Duodenal mucosa (tissue), 2 donors: ENCODE results near the gene MAP3K5.

Experiments used
- H3K27ac ChIP-seq: one replicate; pipeline ENCODE4 v1.7.0; 2013; ENCODE audit warnings: low read depth, low read length
- H3K27me3 ChIP-seq, 2 donors: one replicate each; pipeline ENCODE4 v1.7.0; 2013; ENCODE audit warnings: low read length in 2 of 2, control low read depth in 1 of 2; ENCODE audit not compliant: insufficient read depth in 2 of 2, control insufficient read depth in 1 of 2
- H3K36me3 ChIP-seq, 2 donors: one replicate each; pipeline ENCODE4 v1.7.0; 2013; ENCODE audit warnings: low read length in 2 of 2, control low read depth in 1 of 2; ENCODE audit not compliant: insufficient read depth in 2 of 2, control insufficient read depth in 1 of 2
- H3K4me1 ChIP-seq, 2 donors: one replicate each; pipeline ENCODE4 v1.7.0; 2013; ENCODE audit warnings: low read length in 2 of 2, control low read depth in 1 of 2; ENCODE audit not compliant: insufficient read depth in 2 of 2, control insufficient read depth in 1 of 2
- H3K4me3 ChIP-seq, 2 donors: one replicate each; pipeline ENCODE4 v1.7.0; 2013; ENCODE audit warnings: low read length in 2 of 2, low read depth in 1 of 2
- H3K9ac ChIP-seq, 2 donors: one replicate each; pipeline ENCODE4 v1.7.0; 2013; ENCODE audit warnings: low read length in 2 of 2, low read depth in 1 of 2
- H3K9me3 ChIP-seq, 2 donors: one replicate each; pipeline ENCODE4 v1.7.0; 2013; ENCODE audit warnings: low read length in 2 of 2, control low read depth in 1 of 2; ENCODE audit not compliant: control insufficient read depth in 1 of 2

MAP3K5 gene

GRCh38 chr6:136783021-136783420 lies 9.3 kb downstream of the MAP3K5 start:
- Histone ChIP-seq H3K36me3 (no peaks in the 10 kb centered on the region), H3K4me1 (peaks cover 31 to 63% of the 10 kb centered on the region in 2 donors), H3K9me3 (no peaks in the 10 kb centered on the region), H3K9ac (no peak overlapping the region), H3K27me3 (no peaks in the 10 kb centered on the region), H3K27ac (no peak overlapping the region), H3K4me3 (no peak overlapping the region)

DNA sequence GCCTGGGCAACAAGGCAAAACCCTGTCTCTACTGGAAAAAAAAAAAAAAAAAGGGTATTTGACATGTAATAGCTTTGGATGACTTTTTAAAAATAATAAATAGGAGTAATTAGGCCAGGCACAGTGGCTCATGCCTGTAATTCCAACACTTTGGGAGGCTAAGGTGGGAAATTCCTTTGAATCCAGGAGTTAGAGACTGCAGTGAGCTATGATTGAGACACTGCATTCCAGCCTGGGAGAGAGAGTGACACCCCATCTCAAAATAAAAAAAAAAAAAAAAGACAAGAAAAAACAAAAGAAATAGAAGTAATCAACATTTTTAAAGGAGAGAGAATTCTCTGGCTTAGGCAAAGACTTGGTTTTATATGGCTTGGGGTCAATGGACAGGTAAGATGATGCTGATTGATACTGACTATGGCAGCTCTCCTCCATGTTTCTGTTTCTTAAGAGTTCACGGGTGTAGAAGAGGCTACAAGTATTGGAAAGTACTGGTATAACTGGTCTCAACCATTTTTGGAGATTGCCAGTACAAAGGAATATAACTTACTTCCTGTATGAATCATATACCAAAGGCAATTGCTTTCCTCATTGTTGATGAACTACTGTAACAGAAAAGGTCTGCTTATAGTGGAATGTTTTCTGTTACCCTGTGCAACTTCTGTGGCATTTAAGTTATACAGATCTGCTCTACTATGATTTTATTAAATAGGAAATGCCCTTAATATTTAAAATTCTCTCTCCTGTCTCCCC lies 10.1 kb downstream of the MAP3K5 start:
- Histone ChIP-seq H3K27me3 (no peaks in the 10 kb centered on the region), H3K9me3 (no peaks in the 10 kb centered on the region), H3K4me3 (no peak overlapping the region), H3K36me3 (no peaks in the 10 kb centered on the region), H3K9ac (no peak overlapping the region), H3K4me1 (peaks cover 25 to 54% of the 10 kb centered on the region in 2 donors), H3K27ac (no peak overlapping the region)

DNA sequence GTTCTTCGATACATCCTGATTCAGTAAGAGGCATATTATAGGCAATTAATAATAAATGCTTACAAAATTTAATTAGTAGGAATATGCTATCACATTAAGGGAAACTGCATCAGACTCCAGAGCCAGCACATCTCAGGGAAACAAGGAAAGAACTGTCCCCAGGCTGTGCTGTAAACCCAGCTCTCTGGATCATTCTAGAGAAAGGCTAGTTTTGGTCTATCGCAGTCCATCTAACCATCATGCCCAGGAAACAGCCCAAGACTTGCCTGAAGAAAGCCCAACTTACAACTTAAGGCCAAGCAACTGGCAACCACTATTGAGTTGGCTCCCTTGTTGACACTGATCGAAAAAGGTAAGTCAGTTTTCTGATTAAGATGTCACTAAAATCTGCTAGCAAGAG lies 11.3 kb downstream of the MAP3K5 start:
- Histone ChIP-seq H3K4me3 (no peak overlapping the region), H3K9me3 (no peaks in the 10 kb centered on the region), H3K4me1 (peaks cover 25 to 48% of the 10 kb centered on the region in 2 donors), H3K27me3 (no peaks in the 10 kb centered on the region), H3K9ac (no peak overlapping the region), H3K36me3 (no peaks in the 10 kb centered on the region), H3K27ac (no peak overlapping the region)

DNA sequence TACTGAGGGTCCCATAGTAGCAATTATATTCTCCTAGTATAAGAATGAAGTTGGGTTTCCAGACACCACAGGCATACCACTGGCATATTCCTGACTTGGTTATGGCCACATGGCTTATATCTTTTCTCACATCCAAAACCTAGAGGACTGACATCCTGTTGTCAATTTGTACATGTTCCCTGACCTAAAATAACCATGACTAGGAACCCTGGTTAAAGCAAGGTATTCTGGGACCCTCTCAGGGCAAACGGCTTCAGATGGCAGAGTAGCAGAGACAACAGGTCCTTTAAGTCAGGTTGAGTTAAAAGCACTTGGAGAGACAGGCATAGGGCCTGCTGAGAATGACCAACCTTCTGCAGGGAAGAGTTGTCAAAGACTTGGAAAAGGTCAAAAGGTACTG lies 12.6 kb downstream of the MAP3K5 start:
- Histone ChIP-seq H3K27ac (no peak overlapping the region), H3K9ac (no peak overlapping the region), H3K27me3 (no peaks in the 10 kb centered on the region), H3K4me3 (no peak overlapping the region), H3K36me3 (no peaks in the 10 kb centered on the region), H3K4me1 (peaks cover 19 to 45% of the 10 kb centered on the region in 2 donors), H3K9me3 (no peaks in the 10 kb centered on the region)

DNA sequence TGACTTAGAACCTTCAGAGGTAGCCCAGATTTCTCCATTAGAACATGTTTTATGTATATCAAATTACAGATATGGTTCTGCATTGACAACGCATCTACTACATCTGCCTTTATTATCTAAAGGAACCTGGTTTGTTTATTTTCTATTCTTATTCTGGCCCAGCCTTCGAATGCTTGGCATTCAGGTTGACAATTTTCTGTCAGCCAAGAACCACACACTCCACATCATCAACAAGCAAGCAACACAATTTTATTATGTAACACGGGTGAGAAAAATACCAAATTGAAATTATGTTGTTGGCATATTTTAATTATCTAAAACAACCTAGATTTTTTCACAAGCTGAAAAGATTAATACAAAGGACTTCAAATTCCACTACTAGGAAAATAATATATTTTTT lies 14.6 kb downstream of the MAP3K5 start:
- peaks cover 12 to 34% of the 10 kb centered on the region in 2 donors for H3K4me1 ChIP-seq
- H3K27me3 ChIP-seq: no peaks in the 10 kb centered on the region
- H3K9me3 ChIP-seq: no peaks in the 10 kb centered on the region
- H3K36me3 ChIP-seq: no peaks in the 10 kb centered on the region
- H3K4me3 ChIP-seq: no peak overlapping the region
- no peak overlapping the region for H3K27ac ChIP-seq
- no peak overlapping the region for H3K9ac ChIP-seq

DNA sequence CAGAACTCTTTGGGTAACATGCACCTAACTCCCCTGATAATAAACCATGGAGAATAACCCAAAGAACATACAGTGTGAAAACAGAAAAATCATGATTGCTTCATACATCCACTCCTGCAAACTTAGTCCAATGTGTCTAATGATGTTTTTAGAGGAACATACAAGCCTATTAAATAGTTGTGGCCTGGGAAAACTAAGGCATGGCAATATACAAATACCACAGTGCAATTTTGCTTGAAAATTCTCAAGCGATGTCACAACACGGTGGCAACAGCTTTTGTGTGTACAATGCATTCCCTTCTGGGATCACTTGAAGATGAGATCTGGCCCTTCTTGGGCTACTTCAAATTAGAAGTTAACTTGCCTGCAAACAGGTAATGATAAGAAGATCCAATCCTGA lies 16.7 kb downstream of the MAP3K5 start:
- H3K36me3 ChIP-seq: no peaks in the 10 kb centered on the region
- no peaks in the 10 kb centered on the region for H3K27me3 ChIP-seq
- H3K9ac ChIP-seq: no peak overlapping the region
- no peaks in the 10 kb centered on the region for H3K9me3 ChIP-seq
- peaks cover 12 to 24% of the 10 kb centered on the region in 2 donors for H3K4me1 ChIP-seq
- H3K4me3 ChIP-seq: no peak overlapping the region
- no peak overlapping the region for H3K27ac ChIP-seq

GRCh38 chr6:136775081-136775480 lies 17.2 kb downstream of the MAP3K5 start:
- no peak overlapping the region for H3K4me3 ChIP-seq
- H3K36me3 ChIP-seq: no peaks in the 10 kb centered on the region
- H3K27me3 ChIP-seq: no peaks in the 10 kb centered on the region
- H3K27ac ChIP-seq: no peak overlapping the region
- H3K9me3 ChIP-seq: no peaks in the 10 kb centered on the region
- no peak overlapping the region for H3K9ac ChIP-seq
- peaks cover 9 to 20% of the 10 kb centered on the region in 2 donors for H3K4me1 ChIP-seq

GRCh38 chr6:136774228-136775041 lies 17.8 kb downstream of the MAP3K5 start:
- Histone ChIP-seq H3K27ac (no peak overlapping the region), H3K9ac (no peak overlapping the region), H3K9me3 (no peaks in the 10 kb centered on the region), H3K36me3 (no peaks in the 10 kb centered on the region), H3K4me1 (peaks cover 4 to 13% of the 10 kb centered on the region in 2 donors), H3K4me3 (no peak overlapping the region), H3K27me3 (no peaks in the 10 kb centered on the region)

GRCh38 chr6:136773473-136773796 lies 18.8 kb downstream of the MAP3K5 start:
- Histone ChIP-seq H3K4me3 (no peak overlapping the region), H3K27me3 (no peaks in the 10 kb centered on the region), H3K36me3 (no peaks in the 10 kb centered on the region), H3K9ac (no peak overlapping the region), H3K4me1 (peaks cover 4 to 12% of the 10 kb centered on the region in 2 donors), H3K27ac (no peak overlapping the region), H3K9me3 (no peaks in the 10 kb centered on the region)

- Histone ChIP-seq H3K27ac (no peak overlapping the region), H3K9ac (no peak overlapping the region), H3K9me3 (no peaks in the 10 kb centered on the region), H3K27me3 (no peaks in the 10 kb centered on the region), H3K4me1 (peaks cover 4 to 12% of the 10 kb centered on the region in 2 donors), H3K36me3 (no peaks in the 10 kb centered on the region), H3K4me3 (no peak overlapping the region)
These were observed 19.4 kb downstream of the MAP3K5 start for GRCh38 chr6:136772685-136773472.
